ENCODE results near the gene NT5C.
A peak's percentile ranks its signal among the peaks of the same experiment; 100 is the strongest.
"Not testable (repeated sequence)": the region's sequence is repeated elsewhere in the genome, so short reads cannot be mapped to it uniquely, and the experiment has no call there.

The NT5C gene

GRCh38 chr17:75131278-75132017 lies at the start of gene NT5C:
TSS of gene NT5C (minus strand) at chr17:75131742. CDS start at chr17:75131707, 35 bp downstream.
- peak; percentile 75 for DNase-seq (ENCODE audit: low spot score)

GRCh38 chr17:75181110-75181509 lies 49.6 kb upstream of the NT5C start:
- DNase-seq (ENCODE audit: low spot score) = no peak

GRCh38 chr17:75178453-75178852 lies 46.9 kb upstream of the NT5C start:
- no peak for DNase-seq (ENCODE audit: low spot score)

GRCh38 chr17:75176625-75177024 lies 45.1 kb upstream of the NT5C start:
- DNase-seq (ENCODE audit: low spot score) = no peak

GRCh38 chr17:75174996-75175395 lies 43.5 kb upstream of the NT5C start:
- no peak for DNase-seq (ENCODE audit: low spot score)

- no peak for DNase-seq (ENCODE audit: low spot score)
Observed at GRCh38 chr17:75173526-75173925, 42.0 kb upstream of the NT5C start.

- DNase-seq (ENCODE audit: low spot score) = no peak
Observed at GRCh38 chr17:75168998-75169397, 37.5 kb upstream of the NT5C start.

- not testable (repeated sequence) for DNase-seq (ENCODE audit: low spot score)
Observed at GRCh38 chr17:75164606-75165005, 33.1 kb upstream of the NT5C start.

GRCh38 chr17:75163074-75163473 lies 31.5 kb upstream of the NT5C start:
- DNase-seq (ENCODE audit: low spot score) = no peak

- DNase-seq (ENCODE audit: low spot score) = no peak
Observed at GRCh38 chr17:75160211-75160610, 28.7 kb upstream of the NT5C start.

GRCh38 chr17:75159196-75160031 lies 27.9 kb upstream of the NT5C start:
- no peak for DNase-seq (ENCODE audit: low spot score)

GRCh38 chr17:75158480-75158879 lies 26.9 kb upstream of the NT5C start:
- DNase-seq (ENCODE audit: low spot score) = not testable (repeated sequence)

- no peak for DNase-seq (ENCODE audit: low spot score)
Observed at GRCh38 chr17:75155191-75155601, 23.7 kb upstream of the NT5C start.

- peak; percentile 98 for DNase-seq (ENCODE audit: low spot score)
Observed at GRCh38 chr17:75154195-75155106, 22.9 kb upstream of the NT5C start, which contains the start of gene JPT1. TSS of gene JPT1 (minus strand) at chr17:75154512. CDS start at chr17:75154397, 115 bp downstream.

GRCh38 chr17:75153780-75154194 lies 22.2 kb upstream of the NT5C start:
- DNase-seq (ENCODE audit: low spot score) = no peak

- DNase-seq (ENCODE audit: low spot score) = no peak
Observed at GRCh38 chr17:75152922-75153779, 21.6 kb upstream of the NT5C start.

GRCh38 chr17:75152523-75152921 lies 21.0 kb upstream of the NT5C start:
- DNase-seq (ENCODE audit: low spot score) = no peak

- DNase-seq (ENCODE audit: low spot score) = no peak
Observed at GRCh38 chr17:75151930-75152329, 20.4 kb upstream of the NT5C start.

GRCh38 chr17:75147878-75148546 lies 16.5 kb upstream of the NT5C start:
- DNase-seq (ENCODE audit: low spot score) = no peak

- no peak for DNase-seq (ENCODE audit: low spot score)
Observed at GRCh38 chr17:75146592-75146991, 15.1 kb upstream of the NT5C start.
